H1 (cell line): Measurements from ENCODE around the gene SLC25A39. TPM values are rescaled to one million over a fixed set of nuclear protein-coding genes. Genes with fewer than 3 reads are reported as not detected.
A peak's percentile ranks its signal among the peaks of the same experiment; 100 is the strongest.

ENCODE experiments used
- CTCF ChIA-PET: fragments of 300-600 bp; sonication (Branson Sonifier 250); formaldehyde crosslinking; loops from one replicate; lab custom pipeline; 2021; ENCODE audit not compliant: partially characterized antibody; lab: Charles Lee
- POLR2A ChIA-PET: fragments of 300-600 bp; sonication (Branson Sonifier 250); formaldehyde crosslinking; loops from one replicate; lab custom pipeline; 2021; ENCODE audit warnings: inconsistent platforms; ENCODE audit not compliant: partially characterized antibody; lab: Charles Lee
- DNase-seq, 2 experiments: peaks; one replicate each; pipeline versions ENCODE4 v3.0.0 to v3.0.0-alpha.2; 2010 to 2022; ENCODE audit warnings: low spot score in 2 of 2, low read depth in 1 of 2, mixed read lengths in 1 of 2
- FAIRE-seq: peaks from 2 replicates; lab custom pipeline; 2011; peaks lifted over from hg19 to GRCh38; lab: Jason Lieb, UNC
- H2AFZ ChIP-seq: 2 replicates; pipeline ENCODE4 v1.8.1; 2012; ENCODE audit warnings: low read length, inconsistent platforms
- H2AK5ac ChIP-seq: 2 replicates; pipeline ENCODE4 v1.6.1; 2013; ENCODE audit warnings: low read depth, low read length
- H2BK120ac ChIP-seq: replicated peaks from 2 replicates; pipeline ENCODE3; 2013; ENCODE audit warnings: low read depth, low read length, inconsistent platforms
- H2BK12ac ChIP-seq: 2 replicates; pipeline ENCODE4 v1.6.1; 2013; ENCODE audit warnings: low read depth, low read length
- H2BK15ac ChIP-seq: 2 replicates; pipeline ENCODE4 v1.6.1; 2013; ENCODE audit warnings: low read length
- H2BK20ac ChIP-seq: 2 replicates; pipeline ENCODE4 v1.6.1; 2013; ENCODE audit warnings: low read length
- H2BK5ac ChIP-seq: 2 replicates; pipeline ENCODE4 v1.6.1; 2013; ENCODE audit warnings: low read depth, low read length
- H3K14ac ChIP-seq: 2 replicates; pipeline ENCODE4 v1.6.1; 2013; ENCODE audit warnings: inconsistent platforms; ENCODE audit not compliant: insufficient read length
- H3K18ac ChIP-seq: 2 replicates; pipeline ENCODE4 v1.6.1; 2013; ENCODE audit warnings: low read length; ENCODE audit errors: extremely low read depth
- H3K23ac ChIP-seq: 2 replicates; pipeline ENCODE4 v1.6.1; 2013; ENCODE audit warnings: inconsistent platforms; ENCODE audit not compliant: insufficient read length
- H3K23me2 ChIP-seq: 2 replicates; pipeline ENCODE4 v1.6.1; 2013; ENCODE audit warnings: low read depth, low read length
- H3K27ac ChIP-seq: 2 replicates; pipeline ENCODE4 v1.6.1; 2011; ENCODE audit warnings: low read depth, low read length, inconsistent platforms
- H3K27me3 ChIP-seq, 4 experiments: replicated peaks in 1 of 4; 1 replicate in 1 of 4; 2 replicates in 3 of 4; pipeline versions ENCODE4 v1.6.1 to v1.8.1; 2011 to 2013; ENCODE audit warnings: low read length in 3 of 4, mild to moderate bottlenecking in 3 of 4, inconsistent platforms in 2 of 4, mixed read lengths in 2 of 4, moderate library complexity in 1 of 4; ENCODE audit not compliant: control insufficient read depth in 3 of 4, insufficient read depth in 3 of 4; ENCODE audit errors: extremely low read depth in 1 of 4
- H3K36me3 ChIP-seq, 4 experiments: 2 replicates each; pipeline versions ENCODE4 v1.6.1 to v1.8.1; 2011 to 2013; ENCODE audit warnings: mild to moderate bottlenecking in 4 of 4, low read length in 3 of 4, moderate library complexity in 2 of 4, control low read depth in 1 of 4, inconsistent platforms in 1 of 4; ENCODE audit not compliant: insufficient read depth in 4 of 4, control insufficient read depth in 2 of 4
- H3K4ac ChIP-seq: replicated peaks from 2 replicates; pipeline ENCODE3; 2013; ENCODE audit warnings: low read length, low read depth, mixed read lengths, inconsistent platforms; ENCODE audit not compliant: insufficient read length
- H3K4me1 ChIP-seq, 4 experiments: replicated peaks in 1 of 4; 1 replicate in 1 of 4; 2 replicates in 3 of 4; pipeline versions ENCODE4 v1.6.1 to v1.8.1; 2011 to 2013; ENCODE audit warnings: low read length in 3 of 4, inconsistent platforms in 2 of 4, mixed read lengths in 1 of 4; ENCODE audit not compliant: insufficient read depth in 4 of 4, control insufficient read depth in 3 of 4
- H3K4me2 ChIP-seq, 2 experiments: 2 replicates each; pipeline versions ENCODE4 v1.6.1 to v1.8.1; 2011 to 2013; ENCODE audit warnings: low read depth in 2 of 2, low read length in 2 of 2, control low read depth in 1 of 2, inconsistent platforms in 1 of 2, mild to moderate bottlenecking in 1 of 2; ENCODE audit not compliant: insufficient read depth in 1 of 2
- H3K4me3 ChIP-seq, 4 experiments: fragments of 200-600, 300-600 bp in 1 of 4; sonication (generic), shearing (Covaris generic), sonication (Bioruptor Twin) in 1 of 4; 2 replicates each; pipeline versions ENCODE4 v1.5.1 to v1.8.1; 2011 to 2016; ENCODE audit warnings: low read length in 4 of 4, low read depth in 3 of 4, control low read depth in 2 of 4, inconsistent platforms in 2 of 4, mild to moderate bottlenecking in 2 of 4, mixed read lengths in 1 of 4, moderate library complexity in 1 of 4; ENCODE audit not compliant: insufficient read depth in 2 of 4; ENCODE audit errors: extremely low read depth in 1 of 4
- H3K56ac ChIP-seq: replicated peaks from 2 replicates; pipeline ENCODE3; 2013; ENCODE audit warnings: low read depth, mild to moderate bottlenecking, mixed read lengths, low read length, inconsistent platforms; ENCODE audit not compliant: insufficient read length
- H3K79me1 ChIP-seq: 2 replicates; pipeline ENCODE4 v1.6.1; 2013; ENCODE audit warnings: low read depth, low read length, control low read depth
- H3K79me2 ChIP-seq, 2 experiments: 2 replicates each; pipeline versions ENCODE4 v1.6.1 to v1.8.1; 2012 to 2013; ENCODE audit warnings: low read length in 2 of 2, mild to moderate bottlenecking in 2 of 2, inconsistent platforms in 1 of 2; ENCODE audit not compliant: insufficient read depth in 2 of 2, control insufficient read depth in 1 of 2
- H3K9ac ChIP-seq, 4 experiments: replicated peaks in 1 of 4; 1 replicate in 1 of 4; 2 replicates in 3 of 4; pipeline versions ENCODE4 v1.6.1 to v1.8.1; 2011 to 2013; ENCODE audit warnings: low read depth in 3 of 4, low read length in 3 of 4, control low read depth in 2 of 4, mild to moderate bottlenecking in 2 of 4, moderate library complexity in 2 of 4, inconsistent platforms in 1 of 4; ENCODE audit errors: extremely low read depth in 1 of 4
- H3K9me3 ChIP-seq, 2 experiments: 2 replicates each; pipeline versions ENCODE4 v1.6.1 to v1.8.1; 2012 to 2013; ENCODE audit warnings: mild to moderate bottlenecking in 2 of 2, moderate library complexity in 2 of 2, control low read depth in 1 of 2, inconsistent platforms in 1 of 2, low read depth in 1 of 2, low read length in 1 of 2, mixed read lengths in 1 of 2; ENCODE audit not compliant: insufficient read depth in 2 of 2
- H4K20me1 ChIP-seq, 2 experiments: replicated peaks in 1 of 2; 2 replicates each; pipeline versions ENCODE3 to v1.8.1; 2011 to 2013; ENCODE audit warnings: inconsistent platforms in 2 of 2, low read length in 2 of 2, mild to moderate bottlenecking in 1 of 2; ENCODE audit not compliant: insufficient read depth in 2 of 2, control insufficient read depth in 1 of 2
- H4K5ac ChIP-seq: 2 replicates; pipeline ENCODE4 v1.6.1; 2013; ENCODE audit warnings: low read length, low read depth, mixed read lengths, inconsistent platforms; ENCODE audit not compliant: insufficient read length
- H4K8ac ChIP-seq: 2 replicates; pipeline ENCODE4 v1.8.0; 2013; ENCODE audit warnings: mild to moderate bottlenecking, moderate library complexity, low read length, inconsistent platforms; ENCODE audit not compliant: insufficient read depth; ENCODE audit errors: extremely low read depth
- H4K91ac ChIP-seq: replicated peaks from 2 replicates; pipeline ENCODE3; 2013; ENCODE audit warnings: low read length, mixed read lengths, inconsistent platforms; ENCODE audit not compliant: insufficient read length
- KDM4A ChIP-seq: IDR thresholded peaks from one replicate; pipeline ENCODE4 v1.7.1; 2012; ENCODE audit warnings: low read depth, mild to moderate bottlenecking, moderate library complexity, low read length, inconsistent platforms; ENCODE audit not compliant: severe bottlenecking
- MAX ChIP-seq: IDR thresholded peaks from 2 replicates; pipeline ENCODE4 v1.6.1; 2012; ENCODE audit warnings: inconsistent platforms
- WGBS, 2 experiments: shearing (Covaris generic) in 1 of 2; methylation state at CpG; one replicate each; pipeline versions ENCODE4 v1.1.6 to v1.1.7; 2013 to 2015; ENCODE audit warnings: low lambda C conversion rate in 2 of 2, mixed read lengths in 2 of 2, inconsistent platforms in 1 of 2, low coverage in 1 of 2, missing lambda C conversion rate in 1 of 2; ENCODE audit not compliant: insufficient replicate concordance in 2 of 2, insufficient coverage in 1 of 2, insufficient read length in 1 of 2; ENCODE audit errors: extremely low coverage in 1 of 2, missing lambda C conversion rate in 1 of 2; 5-methylcytosine and 5-hydroxymethylcytosine counted together
- polyA plus RNA-seq, 7 experiments: library from polyadenylated mRNA; depleted of rRNA in 3 of 7; stranded (reverse) in 5 of 7; unstranded in 2 of 7; fragments of >200 nt in 5 of 7; fragments of 200-250 nt in 2 of 7; gene quantifications; 1 replicate in 5 of 7; 2 replicates in 1 of 7; 4 replicates in 1 of 7; pipeline versions ENCODE4 v1.2.1 to v1.2.3, GENCODE V29; 2011 to 2013; ENCODE audit warnings: missing spikeins in 2 of 7, mixed read lengths in 2 of 7
- total RNA-seq: library from RNA; stranded (reverse); fragmentation: NEBNext Ultra II Directional; extraction: Animal tissue kit (Norgen Biotek cat#: 25700); gene quantifications from 2 replicates; pipeline ENCODE4 v1.2.1, GENCODE V29; 2021

Gene SLC25A39
- total and polyA plus RNA-seq, 2 of the 8 experiments (the other 6 are each of a cell fraction or from before 2014, with no cell fraction given) = 200 to 291 TPM

GRCh38 chr17:44362459-44362948, 37.9 kb upstream of the SLC25A39 start:
- H4K91ac ChIP-seq = no peak overlapping the region
- no peak overlapping the region for H3K9ac ChIP-seq
- H3K27me3 ChIP-seq = no peaks in the 10 kb centered on the region
- no peak overlapping the region; the same call in 1 of the 2 replicates for H2AK5ac ChIP-seq
- H3K4me1 ChIP-seq = peaks cover 9 to 23% (median 18%) of the 10 kb centered on the region in 4 experiments
- H4K20me1 ChIP-seq = peaks cover 3 to 21% of the 10 kb centered on the region in 2 experiments
- no peak for FAIRE-seq
- no peak overlapping the region for H3K23ac ChIP-seq
- H3K36me3 ChIP-seq = peaks cover 0 to 6% (median 1%) of the 10 kb centered on the region in 4 experiments; a peak in 1 of 8 replicates
- H4K5ac ChIP-seq = no peak overlapping the region
- H3K79me2 ChIP-seq = peaks cover 0 to 7% of the 10 kb centered on the region in 2 experiments; a peak in 1 of 4 replicates
- H3K23me2 ChIP-seq = peaks cover 2% of the 10 kb centered on the region; the same call in 1 of the 2 replicates
- DNase-seq = no peak
- H2AFZ ChIP-seq = no peak overlapping the region
- H4K8ac ChIP-seq = 0 out of 2 replicates have a peak overlapping the region, but pooled peaks have one; percentile 7
- ChIA-PET CTCF (interaction anchor here (0.6 to 10.1 kb wide), 13 partner anchors 8 to 419 kb away, joined by 3 to 177 read pairs (median 4); partner anchors contain the start of gene GRN), POLR2A (interaction anchor here (0.7 to 3.8 kb wide), 8 partner anchors 9 to 164 kb away, joined by 3 to 15 read pairs (median 4); no protein-coding TSS in a partner anchor)
- no peak overlapping the region; the same call in 1 of the 2 replicates for H2BK15ac ChIP-seq
- no peak overlapping the region for H3K14ac ChIP-seq
- H3K56ac ChIP-seq = no peak overlapping the region
- H2BK20ac ChIP-seq = no peak overlapping the region
- H3K4me2 ChIP-seq = peak overlapping the region; percentile 52 to 79
- H2BK5ac ChIP-seq = no peak overlapping the region
- H2BK120ac ChIP-seq = no peak overlapping the region
- H3K4me3 ChIP-seq = peak overlapping the region; percentile 71 to 100 (median 76)
- H3K79me1 ChIP-seq = peaks cover 12% of the 10 kb centered on the region
- H3K4ac ChIP-seq = no peak overlapping the region
- H2BK12ac ChIP-seq = no peak overlapping the region
- no peaks in the 10 kb centered on the region for H3K9me3 ChIP-seq
- WGBS, 2 experiments = 27% methylated on average over 6 of the region's 11 CpGs; no CpG with 5 or more reads in 1 of the 2 experiments
- no peak overlapping the region for H3K27ac ChIP-seq
- 0 out of 2 replicates have a peak, but pooled peaks have one; percentile 36 for TF ChIP-seq MAX
- TF ChIP-seq KDM4A = no peak
- H3K18ac ChIP-seq = no peak overlapping the region
